HG02623 (cell line): ENCODE results near the gene HDAC11.
"Not testable (repeated sequence)": the region's sequence is repeated elsewhere in the genome, so short reads cannot be mapped to it uniquely, and the experiment has no call there.

ENCODE experiments used
- ATAC-seq: cut with Tn5 transposase; IDR thresholded peaks from one replicate; pipeline ENCODE4 v1.9.1; 2021; ENCODE audit warnings: moderate library complexity; ENCODE audit not compliant: unreplicated experiment

HDAC11 gene

GRCh38 chr3:13492976-13493866 is 13.1 kb downstream of the HDAC11 start:
- ATAC-seq: no peak

DNA sequence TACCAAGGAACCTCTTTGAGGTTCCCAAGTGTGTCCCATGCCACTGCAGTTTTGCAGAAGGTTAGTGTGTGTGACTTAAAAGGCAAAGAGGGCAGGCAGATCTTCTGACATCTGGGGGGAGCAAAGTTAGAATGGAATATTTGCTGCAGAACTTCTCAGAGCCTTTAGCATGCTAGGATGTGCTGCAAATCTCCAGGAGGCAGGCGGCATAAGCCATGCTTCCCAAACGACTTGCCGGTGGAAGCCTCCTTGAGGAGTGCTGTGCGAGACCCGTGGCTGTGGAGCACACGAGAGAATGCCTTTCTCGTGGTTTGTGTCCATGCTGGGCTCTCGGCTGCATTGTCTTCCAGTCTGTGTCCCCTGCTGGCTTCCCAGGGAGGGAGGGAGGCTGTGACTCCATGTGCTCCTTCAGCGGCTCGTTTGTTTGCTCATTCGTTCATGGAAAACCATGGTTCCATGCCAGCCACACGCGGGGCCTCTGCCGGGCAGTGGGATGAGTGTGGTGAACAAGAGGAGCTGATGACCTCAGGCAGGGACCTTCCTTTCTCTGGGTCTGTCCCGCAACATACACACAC is 13.8 kb downstream of the HDAC11 start:
- no peak for ATAC-seq

DNA sequence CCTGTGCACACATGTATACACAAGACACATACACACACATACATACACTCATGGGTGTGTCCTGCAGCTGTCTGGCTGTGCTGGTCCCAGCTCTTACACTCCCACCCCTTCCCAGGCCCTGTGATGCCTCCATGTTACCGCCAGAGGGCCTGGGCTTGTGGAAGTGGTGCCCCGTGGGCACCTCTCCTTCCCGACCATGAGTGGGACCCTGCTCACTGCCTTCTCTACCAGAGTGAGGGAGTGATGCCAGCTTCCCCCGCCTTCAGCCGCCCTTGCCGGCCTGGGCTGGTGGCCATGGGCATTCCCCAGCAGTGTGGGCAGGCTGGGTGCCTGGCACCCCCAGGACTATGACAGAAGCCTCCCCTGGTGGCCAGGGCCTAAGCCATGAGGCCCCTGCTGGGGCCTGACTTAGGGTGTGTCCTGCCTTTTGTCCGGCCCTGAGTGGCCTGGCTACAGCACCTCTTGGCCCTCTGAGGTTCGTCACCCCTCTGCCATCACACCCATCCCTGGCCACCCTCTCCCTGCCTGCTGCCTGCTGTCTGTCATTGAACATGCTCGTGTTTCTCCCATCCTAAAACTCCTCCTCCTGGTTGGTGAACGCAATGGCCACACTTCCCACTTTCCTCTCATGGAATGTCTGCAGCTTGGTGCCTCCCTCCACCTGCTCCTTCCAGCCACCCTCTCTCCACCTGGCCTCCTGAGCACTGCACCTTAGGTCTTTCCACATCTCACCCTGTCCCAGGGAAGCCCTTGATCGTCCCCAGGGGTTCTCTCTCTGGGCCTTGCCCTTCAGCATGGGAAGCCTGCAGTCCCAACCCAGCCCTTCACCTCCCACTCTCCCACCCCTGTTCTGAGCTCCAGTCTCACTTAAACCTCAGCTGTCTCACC is 14.6 kb downstream of the HDAC11 start:
- no peak for ATAC-seq

DNA sequence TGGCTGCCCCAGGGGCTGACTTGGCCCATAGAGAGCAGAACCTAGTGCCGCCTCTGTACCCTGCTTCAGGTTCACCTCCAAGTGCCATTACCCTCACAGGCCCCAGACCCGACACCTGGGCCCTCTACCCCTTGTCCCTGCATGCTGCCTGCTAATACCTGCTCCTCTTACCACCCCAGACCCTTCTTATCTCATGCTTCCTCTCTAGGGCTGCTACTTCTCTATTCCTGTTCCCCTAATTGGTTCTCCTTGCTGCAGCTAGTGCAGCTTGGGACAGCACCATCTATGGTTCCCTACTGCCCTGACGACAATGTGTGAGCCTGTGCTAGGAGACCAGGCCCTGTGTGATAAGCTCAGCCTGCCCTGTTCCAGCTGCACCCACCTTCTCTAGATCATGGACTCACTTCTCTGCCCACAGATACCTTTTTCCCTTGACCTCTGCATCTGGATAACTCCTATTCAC is 15.3 kb downstream of the HDAC11 start:
- no peak for ATAC-seq

GRCh38 chr3:13495921-13496723 is 16.0 kb downstream of the HDAC11 start:
- peak; percentile 76 for ATAC-seq

DNA sequence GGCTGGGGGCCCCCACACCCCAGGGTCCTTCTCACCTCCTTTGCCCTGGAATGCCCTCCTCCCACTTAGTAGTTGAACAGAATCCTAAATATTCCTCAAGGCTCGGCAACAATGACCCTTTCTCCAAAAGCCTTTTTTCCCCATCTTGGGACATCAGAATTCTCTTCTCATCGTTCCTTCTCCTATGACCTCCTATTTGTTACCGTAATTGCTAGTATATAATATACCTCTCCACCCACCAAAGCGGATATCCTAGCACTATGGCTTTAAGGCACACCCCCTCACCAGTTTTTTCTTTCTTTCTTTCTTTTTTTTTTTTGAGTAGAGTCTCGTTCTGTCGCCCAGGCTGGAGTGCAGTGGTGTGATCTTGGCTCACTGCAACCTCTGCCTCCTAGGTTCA is 16.8 kb downstream of the HDAC11 start:
- ATAC-seq: no peak

- ATAC-seq: no peak
These were observed 17.3 kb downstream of the HDAC11 start for GRCh38 chr3:13497386-13497785.

GRCh38 chr3:13498354-13499060 is 18.4 kb downstream of the HDAC11 start:
- no peak for ATAC-seq

DNA sequence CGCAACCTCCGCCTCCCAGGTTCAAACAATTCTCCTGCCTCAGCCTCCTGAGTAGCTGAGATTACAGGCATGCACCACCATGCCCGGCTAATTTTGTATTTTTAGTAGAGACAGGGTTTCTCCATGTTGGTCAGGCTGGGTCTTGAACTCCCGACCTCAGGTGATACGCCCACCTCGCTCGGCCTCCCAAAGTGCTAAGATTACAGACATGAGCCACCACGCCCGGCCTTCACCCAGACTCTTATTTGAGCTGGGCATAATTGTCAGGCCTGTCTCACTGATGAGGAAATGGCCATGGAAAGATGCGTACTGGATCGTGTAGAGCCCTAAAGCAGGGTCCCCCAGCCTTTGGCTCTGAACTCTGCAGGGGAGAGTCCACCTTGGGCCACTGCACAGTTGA is 19.1 kb downstream of the HDAC11 start:
- ATAC-seq: not testable (repeated sequence)

- ATAC-seq: no peak
These were observed 20.2 kb downstream of the HDAC11 start for GRCh38 chr3:13500133-13500885.

DNA sequence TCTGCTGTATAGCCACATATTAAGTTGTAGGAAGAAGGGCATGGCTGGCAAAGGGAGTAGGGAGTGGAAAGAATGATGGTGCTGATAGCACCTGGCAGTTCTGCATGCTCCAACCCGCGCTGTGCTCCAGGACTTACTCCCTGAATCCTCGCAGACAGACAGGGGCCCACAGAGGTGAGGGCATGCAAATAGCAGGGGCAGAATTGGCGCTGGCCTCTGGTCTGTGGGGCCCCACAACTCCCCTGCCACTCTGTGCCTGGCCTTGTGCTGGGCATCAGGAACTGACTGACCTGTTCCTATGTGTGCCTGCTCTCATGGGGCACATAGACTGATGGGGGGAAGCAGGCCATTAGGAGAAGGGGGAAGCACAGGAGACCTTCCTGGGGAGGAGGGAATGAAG is 20.9 kb downstream of the HDAC11 start:
- no peak for ATAC-seq

GRCh38 chr3:13501521-13501920 is 21.4 kb downstream of the HDAC11 start:
- no peak for ATAC-seq

- no peak for ATAC-seq
These were observed 22.1 kb downstream of the HDAC11 start for GRCh38 chr3:13501958-13502790.

DNA sequence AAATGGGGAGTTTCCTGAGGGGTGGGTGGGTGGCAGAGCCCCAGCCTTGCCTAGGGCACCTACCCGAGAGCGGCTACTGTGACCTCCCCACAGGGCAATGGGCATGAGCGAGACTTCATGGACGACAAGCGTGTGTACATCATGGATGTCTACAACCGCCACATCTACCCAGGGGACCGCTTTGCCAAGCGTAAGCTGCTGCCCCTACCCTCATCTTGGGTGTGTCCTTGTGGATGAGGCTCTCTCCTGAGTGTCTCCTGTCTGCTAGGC is 22.6 kb downstream of the HDAC11 start:
- ATAC-seq: no peak

DNA sequence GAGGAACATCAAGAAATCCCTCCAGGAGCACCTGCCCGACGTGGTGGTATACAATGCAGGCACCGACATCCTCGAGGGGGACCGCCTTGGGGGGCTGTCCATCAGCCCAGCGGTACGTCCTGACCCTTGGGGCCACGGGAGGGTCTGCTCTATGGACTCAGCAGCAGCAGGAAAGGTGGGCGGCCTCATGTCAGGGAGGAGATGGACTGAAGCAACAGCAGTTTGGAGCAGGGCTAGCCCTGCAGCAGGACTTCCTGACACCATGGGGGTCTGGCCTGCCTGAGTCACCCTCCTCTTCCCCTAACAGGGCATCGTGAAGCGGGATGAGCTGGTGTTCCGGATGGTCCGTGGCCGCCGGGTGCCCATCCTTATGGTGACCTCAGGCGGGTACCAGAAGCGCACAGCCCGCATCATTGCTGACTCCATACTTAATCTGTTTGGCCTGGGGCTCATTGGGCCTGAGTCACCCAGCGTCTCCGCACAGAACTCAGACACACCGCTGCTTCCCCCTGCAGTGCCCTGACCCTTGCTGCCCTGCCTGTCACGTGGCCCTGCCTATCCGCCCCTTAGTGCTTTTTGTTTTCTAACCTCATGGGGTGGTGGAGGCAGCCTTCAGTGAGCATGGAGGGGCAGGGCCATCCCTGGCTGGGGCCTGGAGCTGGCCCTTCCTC is 24.2 kb downstream of the HDAC11 start:
- ATAC-seq: no peak

DNA sequence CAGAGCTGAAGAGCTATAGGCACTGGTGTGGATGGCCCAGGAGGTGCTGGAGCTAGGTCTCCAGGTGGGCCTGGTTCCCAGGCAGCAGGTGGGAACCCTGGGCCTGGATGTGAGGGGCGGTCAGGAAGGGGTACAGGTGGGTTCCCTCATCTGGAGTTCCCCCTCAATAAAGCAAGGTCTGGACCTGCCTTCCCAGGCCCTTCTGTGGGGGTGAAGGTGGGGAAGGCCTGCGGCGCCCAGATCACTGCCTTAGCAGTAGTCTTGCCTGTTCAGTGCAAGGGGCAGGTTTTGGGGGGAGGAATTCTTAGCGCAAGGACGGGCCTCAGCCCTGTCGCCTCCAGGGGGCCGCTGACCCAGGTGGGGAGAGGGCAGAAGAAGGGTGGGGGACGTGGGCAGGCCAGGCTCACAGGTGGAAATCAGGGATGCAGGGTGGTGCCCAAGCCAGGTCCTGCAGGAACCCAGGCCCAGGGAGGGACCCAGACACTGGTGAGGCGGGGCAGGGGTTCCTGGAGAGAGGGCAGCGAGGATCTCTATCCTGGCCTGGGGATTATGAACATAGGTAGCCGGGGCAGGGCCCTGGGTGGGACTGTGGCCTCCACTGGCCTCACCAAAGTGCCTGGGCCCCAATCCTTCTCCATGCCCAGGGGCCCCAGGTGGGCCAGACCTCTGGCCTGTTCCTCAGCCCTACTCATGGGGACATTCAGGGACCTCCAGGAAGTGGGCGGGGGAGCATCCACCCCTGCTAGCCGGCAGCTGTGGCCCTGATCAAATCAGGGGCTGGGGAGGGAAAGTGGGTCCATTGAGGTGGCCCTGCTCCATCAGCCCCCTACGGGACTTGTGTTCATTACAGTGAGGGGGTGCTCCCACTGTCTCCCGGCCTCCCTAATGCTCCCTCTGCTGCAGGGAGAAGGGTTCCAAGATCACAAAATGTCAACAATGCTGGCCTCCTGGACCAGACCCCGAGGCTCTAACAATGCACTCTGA is 25.3 kb downstream of the HDAC11 start:
- ATAC-seq: no peak

- ATAC-seq: no peak
These were observed 26.1 kb downstream of the HDAC11 start for GRCh38 chr3:13506239-13506638.
